ENCODE data around the gene NECTIN4.

NECTIN4 gene

DNA sequence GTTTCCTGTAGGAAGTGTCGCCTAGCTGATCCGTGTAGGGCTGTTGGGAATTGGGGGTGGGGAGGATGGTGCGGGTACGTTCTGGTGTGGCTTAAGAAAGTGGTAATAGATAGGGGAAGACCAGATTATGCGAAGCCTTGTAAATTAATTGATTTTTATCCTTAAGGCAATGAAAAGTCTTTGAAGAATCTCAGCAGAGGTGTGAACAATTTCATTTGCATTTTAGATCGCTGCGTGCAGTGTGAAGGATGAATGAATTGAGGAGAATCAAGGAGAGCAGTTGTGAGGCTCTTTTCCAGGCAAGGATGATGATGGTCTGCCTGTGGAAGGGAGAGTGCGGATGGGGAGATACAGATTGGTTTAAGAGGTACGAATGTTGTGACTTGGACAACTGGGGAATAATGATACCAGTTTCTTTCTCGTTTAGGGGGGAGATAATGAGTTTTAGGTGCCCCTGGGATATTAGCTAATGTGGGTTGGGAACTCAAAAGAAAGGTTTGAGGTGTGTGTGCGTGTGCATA, 43.9 kb upstream of the NECTIN4 start:
- TF ChIP-seq MAX (IDR thresholded peaks at IDR 0.05): no peak
- no peak for TF ChIP-seq FOXM1 (IDR thresholded peaks at IDR 0.05; ENCODE audit: borderline replicate concordance, low read depth)
- TF ChIP-seq TEAD4 (IDR thresholded peaks at IDR 0.05): no peak
- TF ChIP-seq USF1 (IDR thresholded peaks at IDR 0.05): no peak
- TF ChIP-seq EP300 (IDR thresholded peaks at IDR 0.05; ENCODE audit: borderline replicate concordance): no peak
- no peak for TF ChIP-seq REST (IDR thresholded peaks at IDR 0.05; ENCODE audit: low read depth)
- no peak for TF ChIP-seq YY1 (IDR thresholded peaks at IDR 0.05; ENCODE audit: low read depth)
- no peak for TF ChIP-seq CREB1 (IDR thresholded peaks at IDR 0.05; ENCODE audit: low read depth)
- no peak for TF ChIP-seq CEBPB (IDR thresholded peaks at IDR 0.05)
- no peak for TF ChIP-seq TCF12 (IDR thresholded peaks at IDR 0.05; ENCODE audit: low read depth)
- no peak for TF ChIP-seq TAF1 (IDR thresholded peaks at IDR 0.05; ENCODE audit: low read depth)
- no peak for TF ChIP-seq RAD21 (IDR thresholded peaks at IDR 0.05; ENCODE audit: low read depth)
- no peak for TF ChIP-seq NFIC (IDR thresholded peaks at IDR 0.05)
- no peak for TF ChIP-seq EGR1 (IDR thresholded peaks at IDR 0.05)
- no peak for TF ChIP-seq ZBTB7A (IDR thresholded peaks at IDR 0.05; ENCODE audit: low read depth)

DNA sequence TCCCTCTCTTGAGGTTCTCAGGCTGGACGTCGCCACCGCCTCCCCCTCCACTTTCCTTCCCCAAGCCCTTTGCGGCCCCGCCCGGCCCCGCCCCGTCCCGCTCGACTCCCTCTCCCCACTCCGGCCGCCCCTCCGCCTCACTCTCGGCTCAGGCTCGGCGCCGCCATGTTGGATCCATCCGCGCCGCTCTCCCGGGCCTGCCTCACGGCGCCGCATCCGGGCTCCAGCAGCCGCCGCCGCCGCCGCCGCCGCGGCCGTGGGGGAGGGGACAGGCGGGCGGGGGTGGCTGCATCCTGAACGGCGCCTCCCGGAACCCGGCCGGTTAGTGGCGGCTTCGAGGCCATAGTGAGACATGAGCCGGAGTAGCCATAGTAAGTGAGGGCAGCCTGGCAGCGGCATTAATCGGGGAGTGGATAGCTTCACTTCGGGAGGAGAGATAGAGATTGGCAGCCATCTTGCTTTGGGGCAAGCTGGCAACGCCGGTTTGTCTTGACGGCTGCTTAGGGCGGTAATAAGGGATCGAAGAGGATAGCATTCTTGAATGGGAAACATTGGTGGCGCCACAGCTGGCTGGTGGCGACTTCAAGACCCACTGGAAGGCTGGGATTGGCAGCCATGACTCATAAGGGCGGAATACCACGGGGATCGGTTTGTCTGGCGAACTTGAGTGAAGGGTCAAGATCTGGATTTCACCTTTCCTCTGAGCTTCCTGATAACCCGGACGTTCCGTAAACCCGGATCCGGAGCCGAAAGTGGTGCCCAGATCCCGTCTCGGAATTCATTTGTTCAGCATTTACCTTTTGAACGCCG, 43.3 kb upstream of the NECTIN4 start, which contains the start of gene DEDD:
DEDD (minus strand) TSS at position 258 of the 810 bp plus-strand sequence. CDS start 8,205 bp downstream, outside the sequence.
- no peak for TF ChIP-seq REST (IDR thresholded peaks at IDR 0.05; ENCODE audit: low read depth)
- peak; percentile 41; the same call in 1 of the 2 replicates for TF ChIP-seq EP300 (IDR thresholded peaks at IDR 0.05; ENCODE audit: borderline replicate concordance)
- 0 out of 2 replicates have a peak, but pooled peaks have one; percentile 39 for TF ChIP-seq TCF12 (IDR thresholded peaks at IDR 0.05; ENCODE audit: low read depth)
- no peak for TF ChIP-seq TEAD4 (IDR thresholded peaks at IDR 0.05)
- peak; percentile 66 for TF ChIP-seq MAX (IDR thresholded peaks at IDR 0.05)
- no peak for TF ChIP-seq RAD21 (IDR thresholded peaks at IDR 0.05; ENCODE audit: low read depth)
- peak; percentile 86; the same call in 1 of the 2 replicates for TF ChIP-seq EGR1 (IDR thresholded peaks at IDR 0.05)
- TF ChIP-seq FOXM1 (IDR thresholded peaks at IDR 0.05; ENCODE audit: borderline replicate concordance, low read depth): no peak
- TF ChIP-seq YY1 (IDR thresholded peaks at IDR 0.05; ENCODE audit: low read depth): peak; percentile 99
- no peak for TF ChIP-seq USF1 (IDR thresholded peaks at IDR 0.05)
- TF ChIP-seq NFIC (IDR thresholded peaks at IDR 0.05): 0 out of 2 replicates have a peak, but pooled peaks have one; percentile 11
- peak; percentile 65; the same call in 1 of the 2 replicates for TF ChIP-seq TAF1 (IDR thresholded peaks at IDR 0.05; ENCODE audit: low read depth)
- TF ChIP-seq ZBTB7A (IDR thresholded peaks at IDR 0.05; ENCODE audit: low read depth): no peak; the same call in 1 of the 2 replicates

DNA sequence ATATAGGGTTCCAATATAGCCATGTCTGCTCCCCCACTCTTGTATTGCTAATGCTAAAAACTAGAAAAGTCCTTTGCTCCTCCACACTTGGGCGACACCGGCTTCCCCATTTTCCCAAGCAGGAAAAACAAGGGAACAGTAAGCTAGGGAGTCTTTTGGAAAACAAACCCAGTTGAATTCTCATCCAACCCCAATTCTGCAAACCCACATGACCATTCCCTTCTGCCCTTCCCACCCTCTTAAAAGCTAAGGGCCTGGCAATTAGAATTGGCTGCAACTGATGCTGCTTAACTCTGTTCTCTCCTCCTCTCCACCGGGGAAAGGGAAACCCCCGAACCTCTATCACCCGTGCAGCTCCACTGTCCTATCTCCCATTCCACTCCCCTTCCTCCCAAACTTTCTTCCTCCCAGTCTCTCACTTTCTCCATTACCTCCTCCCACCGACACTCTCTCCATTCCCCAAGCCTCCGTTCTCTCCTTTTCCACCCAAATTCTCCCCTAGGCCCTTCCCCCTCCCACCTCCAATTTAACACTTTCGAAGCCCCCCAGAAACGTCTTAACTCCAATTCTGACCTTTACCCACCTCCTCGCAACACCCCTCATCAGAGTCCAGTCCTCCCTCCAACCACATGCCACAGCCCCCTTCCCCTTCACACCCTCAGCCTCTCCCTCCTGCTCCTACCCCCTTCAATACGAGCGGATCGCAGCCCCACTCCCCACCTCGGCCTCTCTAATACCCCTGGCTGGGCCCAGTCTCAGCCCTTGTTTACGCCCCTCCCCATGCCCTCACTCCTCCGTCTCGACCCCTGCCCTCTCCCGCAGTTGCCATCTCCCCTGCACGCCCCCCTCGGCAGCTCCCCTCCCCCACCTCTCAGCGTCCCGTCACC, 42.4 kb upstream of the NECTIN4 start:
- no peak for TF ChIP-seq NFIC (IDR thresholded peaks at IDR 0.05)
- no peak for TF ChIP-seq CEBPB (IDR thresholded peaks at IDR 0.05)
- peak; percentile 84; the same call in 1 of the 2 replicates for TF ChIP-seq ZBTB7A (IDR thresholded peaks at IDR 0.05; ENCODE audit: low read depth)
- TF ChIP-seq TCF12 (IDR thresholded peaks at IDR 0.05; ENCODE audit: low read depth): no peak
- no peak; the same call in 1 of the 2 replicates for TF ChIP-seq TAF1 (IDR thresholded peaks at IDR 0.05; ENCODE audit: low read depth)

DNA sequence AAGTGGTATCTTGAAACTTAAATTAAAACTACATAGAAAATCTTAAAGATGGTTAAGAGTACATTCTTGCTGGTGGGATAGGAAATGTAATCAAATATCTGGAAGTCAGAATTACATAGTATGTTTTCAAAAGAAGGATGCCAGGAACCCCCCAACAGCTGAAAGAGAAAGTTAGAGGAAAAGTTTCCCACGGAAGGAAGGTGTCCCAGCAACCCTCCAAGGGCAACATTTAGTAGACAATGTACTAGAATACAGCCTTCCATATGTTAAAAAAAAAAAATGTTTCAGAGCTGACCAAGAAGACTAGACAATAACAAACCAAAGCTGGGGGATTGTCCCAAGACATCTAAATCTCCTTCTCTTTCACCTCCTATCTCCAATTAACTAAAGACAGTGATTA, 40.9 kb upstream of the NECTIN4 start:
- TF ChIP-seq CEBPB (IDR thresholded peaks at IDR 0.05) (no peak), ZBTB7A (IDR thresholded peaks at IDR 0.05; ENCODE audit: low read depth) (no peak), FOXM1 (IDR thresholded peaks at IDR 0.05; ENCODE audit: borderline replicate concordance, low read depth) (no peak), YY1 (IDR thresholded peaks at IDR 0.05; ENCODE audit: low read depth) (no peak), MAX (IDR thresholded peaks at IDR 0.05) (no peak), EGR1 (IDR thresholded peaks at IDR 0.05) (no peak), USF1 (IDR thresholded peaks at IDR 0.05) (no peak), RAD21 (IDR thresholded peaks at IDR 0.05; ENCODE audit: low read depth) (no peak), REST (IDR thresholded peaks at IDR 0.05; ENCODE audit: low read depth) (no peak), TCF12 (IDR thresholded peaks at IDR 0.05; ENCODE audit: low read depth) (no peak), NFIC (IDR thresholded peaks at IDR 0.05) (no peak)
